ENCODE measurements around the gene CYP4F11.
"Not testable (repeated sequence)": the region's sequence is repeated elsewhere in the genome, so short reads cannot be mapped to it uniquely, and the experiment has no call there.

Gene CYP4F11

DNA sequence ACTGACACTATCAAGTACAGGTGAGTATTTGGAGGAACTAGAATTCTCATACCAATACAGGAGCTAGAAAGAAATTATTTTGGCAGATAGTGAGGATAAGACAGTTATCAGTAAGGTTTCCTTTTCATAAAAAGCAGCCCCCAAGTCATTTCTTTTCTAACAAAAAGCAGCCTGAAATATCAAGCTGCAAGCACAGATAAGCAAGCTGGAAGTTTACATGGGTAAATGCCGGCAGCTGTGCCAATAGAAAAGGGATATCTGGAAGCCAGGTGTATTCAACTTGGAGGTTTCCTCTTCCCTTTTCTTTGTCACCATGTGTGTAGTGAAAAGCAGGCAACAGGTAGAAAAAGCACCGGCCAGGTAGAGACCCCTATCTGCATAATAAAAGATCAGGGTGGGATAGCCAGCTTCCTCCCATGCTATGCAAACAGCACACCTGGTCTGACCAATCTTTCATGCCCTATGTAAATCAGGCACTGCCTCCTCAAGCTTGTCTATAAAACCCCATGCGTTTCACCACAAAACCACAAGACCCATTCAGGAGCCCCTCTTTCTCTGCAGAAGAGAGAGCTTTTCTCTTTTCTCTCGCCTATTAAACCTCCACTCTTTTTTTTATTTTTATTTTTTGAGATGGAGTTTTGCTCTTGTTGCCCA is 59.4 kb downstream of the CYP4F11 start:
- no peak for DNase-seq (ENCODE audit: low read depth in 2 of 2)

DNA sequence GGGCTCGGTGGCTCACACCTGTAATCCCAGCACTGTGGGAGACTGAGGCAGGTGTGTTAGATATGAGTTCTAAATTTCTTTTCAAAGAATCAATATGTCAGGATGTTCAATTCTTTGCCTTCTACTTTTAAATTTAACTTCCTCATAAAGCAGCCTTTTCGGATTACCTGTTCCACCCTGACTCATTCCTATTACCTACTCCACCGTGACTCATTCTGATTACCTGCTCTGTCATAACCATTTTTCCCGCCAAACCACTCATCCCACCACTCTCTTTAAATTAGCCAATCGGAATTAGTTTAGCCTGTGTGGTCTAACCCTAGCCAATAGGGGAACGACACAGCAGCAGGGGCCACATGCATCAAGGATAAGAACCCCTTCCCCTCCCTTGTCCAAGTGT is 60.6 kb downstream of the CYP4F11 start:
- DNase-seq (ENCODE audit: low read depth in 2 of 2): not testable (repeated sequence)

GRCh38 chr19:15871570-15871969 is 62.8 kb downstream of the CYP4F11 start:
- DNase-seq (ENCODE audit: low read depth in 2 of 2): no peak

- DNase-seq (ENCODE audit: low read depth in 2 of 2): no peak
These were observed 64.5 kb downstream of the CYP4F11 start for GRCh38 chr19:15869873-15870272.

GRCh38 chr19:15869109-15869555 is 65.2 kb downstream of the CYP4F11 start:
- DNase-seq (ENCODE audit: low read depth in 2 of 2): peak; percentile 6 to 22

GRCh38 chr19:15866636-15867035 is 67.7 kb downstream of the CYP4F11 start:
- no peak for DNase-seq (ENCODE audit: low read depth in 2 of 2)

- no peak for DNase-seq (ENCODE audit: low read depth in 2 of 2)
These were observed 69.5 kb downstream of the CYP4F11 start for GRCh38 chr19:15864824-15865223.

- DNase-seq (ENCODE audit: low read depth in 2 of 2): no peak
These were observed 71.1 kb downstream of the CYP4F11 start for GRCh38 chr19:15863272-15863671.

DNA sequence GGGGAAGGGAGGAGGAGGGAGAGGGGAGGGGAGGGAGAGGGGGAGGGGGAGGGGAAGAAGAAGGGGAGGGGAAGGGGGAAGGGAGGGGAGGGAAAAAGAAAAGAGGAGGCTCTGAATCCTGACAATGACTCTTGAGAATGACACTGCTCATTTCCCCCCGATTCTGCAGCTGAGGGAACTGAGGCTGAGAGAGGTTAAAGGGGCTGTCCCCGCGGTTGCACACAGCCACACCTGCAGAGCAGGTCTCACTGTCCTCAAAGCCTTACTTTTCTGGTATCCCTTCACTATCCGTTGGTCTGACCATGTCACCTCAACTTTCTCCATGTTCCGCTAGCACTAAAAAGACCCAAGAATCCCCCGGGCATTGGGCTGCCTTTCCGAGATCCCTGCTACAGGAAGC is 71.9 kb downstream of the CYP4F11 start:
- DNase-seq (ENCODE audit: low read depth in 2 of 2): no peak

Measured in activated CD8-positive, alpha-beta memory T cell treated with anti-CD3 and anti-CD28 coated beads for 4 hours (primary cell).